HCT116 (cell line): Measurements from ENCODE around the gene IQCH. TPM values are rescaled to one million over a fixed set of nuclear protein-coding genes. Genes with fewer than 3 reads are reported as not detected.
"Not testable (repeated sequence)": the region's sequence is repeated elsewhere in the genome, so short reads cannot be mapped to it uniquely, and the experiment has no call there.

Source experiments
- ATAC-seq: fragments of 200-7000 bp; cut with Tn5 transposase; 2 replicates; pipeline ENCODE4 v1.9.1; 2020; ENCODE audit warnings: mild to moderate bottlenecking, moderate library complexity
- BruUV-seq: library from RNA; stranded (reverse); fragments of 400-500 nt; replicated peaks from 2 replicates; lab custom pipeline; 2021; lab: Mats Ljungman, UMichigan
- CTCF ChIA-PET: fragments of 300-600 bp; sonication (Branson Sonifier 250); formaldehyde crosslinking; loops from one replicate; lab custom pipeline; 2021; ENCODE audit warnings: antibody characterized with exemption; lab: Charles Lee
- POLR2A ChIA-PET: fragments of 300-600, 350-600 bp; sonication (Branson Sonifier 250); formaldehyde crosslinking; loops from one replicate; lab custom pipeline; 2021; ENCODE audit warnings: antibody characterized with exemption; lab: Charles Lee
- RAD21 ChIA-PET, 2 experiments: fragments of 300-600 bp; sonication (Branson Sonifier 250); formaldehyde crosslinking; loops; one replicate each; lab custom pipeline; 2023; ENCODE audit warnings: low total read pairs in 2 of 2; ENCODE audit not compliant: uncharacterized antibody in 2 of 2, unreplicated experiment in 2 of 2, low non-redundant PET in 1 of 2; lab: Charles Lee
- DNase-seq: peaks from one replicate; pipeline ENCODE4 v3.0.0-alpha.2; 2010; ENCODE audit warnings: low read depth, low spot score
- H2AFZ ChIP-seq: fragments of 200-600 bp; shearing (Covaris generic), sonication (generic); 2 replicates; pipeline ENCODE4 v1.6.1; 2017; ENCODE audit warnings: low read depth, mixed run types, mixed read lengths, antibody characterized with exemption, low read length; ENCODE audit not compliant: poor library complexity, severe bottlenecking
- H3K27ac ChIP-seq: 2 replicates; pipeline ENCODE4 v1.5.1; 2012; ENCODE audit warnings: low read depth, low read length
- H3K27me3 ChIP-seq: fragments of 200-600 bp; sonication (generic); 2 replicates; pipeline ENCODE4 v1.6.1; 2016; ENCODE audit warnings: mixed run types, low read length, mixed read lengths; ENCODE audit not compliant: insufficient read depth
- H3K36me3 ChIP-seq, 2 experiments: fragments of 200-500 bp in 1 of 2; fragments of 200-600 bp in 1 of 2; sonication (Bioruptor generic) in 1 of 2; sonication (generic) in 1 of 2; 2 replicates each; pipeline versions ENCODE4 v1.5.1 to v1.6.1; 2014 to 2016; ENCODE audit warnings: low read length in 2 of 2, inconsistent platforms in 1 of 2, mixed read lengths in 1 of 2, mixed run types in 1 of 2; ENCODE audit not compliant: insufficient read depth in 2 of 2, control insufficient read depth in 1 of 2
- H3K4me1 ChIP-seq, 2 experiments: fragments of 200-600 bp in 1 of 2; sonication (generic) in 1 of 2; 2 replicates each; pipeline versions ENCODE4 v1.5.1 to v1.6.1; 2012 to 2017; ENCODE audit warnings: low read length in 2 of 2, inconsistent platforms in 1 of 2, mild to moderate bottlenecking in 1 of 2, mixed read lengths in 1 of 2, mixed run types in 1 of 2, moderate library complexity in 1 of 2; ENCODE audit not compliant: insufficient read depth in 2 of 2, control insufficient read depth in 1 of 2
- H3K4me2 ChIP-seq: fragments of 200-600 bp; sonication (generic); 2 replicates; pipeline ENCODE4 v1.6.1; 2017; ENCODE audit warnings: mixed run types, low read length, mixed read lengths
- H3K4me3 ChIP-seq, 2 experiments: fragments of 200-600 bp in 1 of 2; sonication (generic) in 1 of 2; replicated peaks in 1 of 2; 2 replicates each; pipeline ENCODE4 v1.5.1; 2011 to 2016; ENCODE audit warnings: low read length in 2 of 2, control low read depth in 1 of 2, low read depth in 1 of 2, mild to moderate bottlenecking in 1 of 2, mixed read lengths in 1 of 2, mixed run types in 1 of 2
- H3K79me2 ChIP-seq: fragments of 200-600 bp; sonication (generic); 2 replicates; pipeline ENCODE4 v1.6.1; 2017; ENCODE audit warnings: mild to moderate bottlenecking, mixed run types, low read length, moderate library complexity, mixed read lengths; ENCODE audit not compliant: insufficient read depth
- H3K9ac ChIP-seq: fragments of 200-600 bp; sonication (generic); 2 replicates; pipeline ENCODE4 v1.6.1; 2016; ENCODE audit warnings: low read length, mixed read lengths
- H3K9me2 ChIP-seq: fragments of 200-600 bp; sonication (generic), shearing (Covaris generic); 2 replicates; pipeline ENCODE4 v1.6.1; 2017; ENCODE audit warnings: mixed run types, mild to moderate bottlenecking, moderate library complexity; ENCODE audit not compliant: insufficient read depth
- H3K9me3 ChIP-seq, 2 experiments: fragments of 200-500 bp in 1 of 2; fragments of 200-600 bp in 1 of 2; sonication (Bioruptor generic) in 1 of 2; sonication (generic) in 1 of 2; 2 replicates each; pipeline ENCODE4 v1.6.1; 2014 to 2017; ENCODE audit warnings: low read length in 2 of 2, mixed read lengths in 2 of 2, inconsistent platforms in 1 of 2, low read depth in 1 of 2, mild to moderate bottlenecking in 1 of 2, mixed run types in 1 of 2, moderate library complexity in 1 of 2; ENCODE audit not compliant: control insufficient read depth in 1 of 2, insufficient read depth in 1 of 2
- H4K20me1 ChIP-seq: fragments of 200-600 bp; sonication (generic), shearing (Covaris generic); 2 replicates; pipeline ENCODE4 v1.6.1; 2017; ENCODE audit warnings: mixed run types, mild to moderate bottlenecking, moderate library complexity; ENCODE audit not compliant: insufficient read depth
- CBX3 ChIP-seq: IDR thresholded peaks from 2 replicates; pipeline ENCODE4 v1.6.1; 2012; ENCODE audit warnings: low read depth
- JUND ChIP-seq: IDR thresholded peaks from 2 replicates; pipeline ENCODE4 v1.6.1; 2012
- POLR2AphosphoS5 ChIP-seq: IDR thresholded peaks from 2 replicates; pipeline ENCODE4 v1.6.1; 2011; ENCODE audit warnings: mild to moderate bottlenecking, low read depth, low read length, moderate library complexity
- SRF ChIP-seq: IDR thresholded peaks from 2 replicates; pipeline ENCODE4 v1.6.1; 2012; ENCODE audit warnings: low read depth
- intact Hi-C: fragments of 100-400 bp; cut with micrococcal nuclease; formaldehyde crosslinking; loops from 2 replicates; pipeline ENCODE4 v1.10.0; 2022
- total RNA-seq: library from RNA; stranded (reverse); gene quantifications from one replicate; pipeline ENCODE4 v1.2.1, GENCODE V29; 2021; ENCODE audit not compliant: unreplicated experiment

Gene IQCH
- total RNA-seq, 1 experiment from 2014 or later: 4.6 TPM

GRCh38 chr15:67436351-67437250, 182.0 kb downstream of the IQCH start:
- DNase-seq, H3K4me2 ChIP-seq, H3K9me2 ChIP-seq, H3K36me3 ChIP-seq, H3K9ac ChIP-seq, H3K4me1 ChIP-seq, intact Hi-C loops, H3K9me3 ChIP-seq, BruUV-seq, H3K79me2 ChIP-seq, H4K20me1 ChIP-seq, ATAC-seq, H3K27me3 ChIP-seq, RAD21 ChIA-PET, H3K4me3 ChIP-seq, H3K27ac ChIP-seq, H2AFZ ChIP-seq, CTCF ChIA-PET, POLR2A ChIA-PET: not testable (repeated sequence)

- RAD21 ChIA-PET: no interaction called here
- CTCF ChIA-PET: interaction anchor here (0.7 to 1.0 kb wide), 2 partner anchors 11 to 13 kb away, joined by 3 to 4 read pairs; no protein-coding TSS in a partner anchor
- H3K9ac ChIP-seq: no peak overlapping the region
- intact Hi-C loops: no loop called here
- no peaks in the 10 kb centered on the region for H3K27me3 ChIP-seq
- no peaks in the 10 kb centered on the region for H3K9me2 ChIP-seq
- DNase-seq: no peak
- no peaks in the 10 kb centered on the region for H3K9me3 ChIP-seq
- no peaks in the 10 kb centered on the region for H3K79me2 ChIP-seq
- H3K27ac ChIP-seq: no peak overlapping the region
- POLR2A ChIA-PET: no interaction called here
- no peak overlapping the region for H3K4me2 ChIP-seq
- H3K36me3 ChIP-seq: no peaks in the 10 kb centered on the region
- no peaks in the 10 kb centered on the region for H4K20me1 ChIP-seq
- TF ChIP-seq POLR2AphosphoS5 (no peak), JUND (no peak), SRF (no peak), CBX3 (no peak)
- no peak overlapping the region for H2AFZ ChIP-seq
- H3K4me1 ChIP-seq: no peaks in the 10 kb centered on the region
- no peak overlapping the region for H3K4me3 ChIP-seq
- no peak for ATAC-seq
- no TSS peak for BruUV-seq
Measured at GRCh38 chr15:67444100-67444499, 189.5 kb downstream of the IQCH start.
